HepG2 (cell line): ENCODE measurements around the gene LRRC51.

Source experiments
- DPF2 ChIP-seq: sonication (generic); formaldehyde crosslinking; IDR thresholded peaks from 2 replicates; pipeline ENCODE4 v1.4.0; 2020; ENCODE audit warnings: mild to moderate bottlenecking, low read depth, missing genetic modification reagents, borderline replicate concordance
- EZH2 ChIP-seq: conservative IDR thresholded peaks from 2 replicates; pipeline ENCODE4 v1.6.1; 2012; ENCODE audit warnings: mild to moderate bottlenecking, low read depth, low read length, moderate library complexity
- JUNB ChIP-seq: sonication (generic); formaldehyde crosslinking; IDR thresholded peaks from 2 replicates; pipeline ENCODE4 v1.8.0; 2022; ENCODE audit warnings: missing genetic modification reagents, mild to moderate bottlenecking, borderline replicate concordance
- KLF16 ChIP-seq, 2 experiments: sonication (generic) in 1 of 2; formaldehyde crosslinking in 1 of 2; IDR thresholded peaks; 2 replicates each; pipeline versions ENCODE4 v1.6.1 to v1.8.0; 2016 to 2023; ENCODE audit warnings: missing genetic modification reagents in 2 of 2, missing compliant biosample characterization in 1 of 2
- MAFK ChIP-seq, 2 experiments: IDR thresholded peaks in 1 of 2; conservative IDR thresholded peaks in 1 of 2; 2 replicates each; pipeline ENCODE4 v1.6.1; 2011; ENCODE audit warnings: improper control_type of control experiment in 2 of 2, low read length in 2 of 2
- POLR2AphosphoS5 ChIP-seq: IDR thresholded peaks from 2 replicates; pipeline ENCODE4 v1.6.1; 2012; ENCODE audit warnings: low read depth, low read length
- SKI ChIP-seq: fragments of 450-650 bp; IDR thresholded peaks from one replicate; pipeline ENCODE4 v1.6.1; 2018; ENCODE audit warnings: mild to moderate bottlenecking; ENCODE audit not compliant: partially characterized antibody
- SNRNP70 ChIP-seq: fragments of 200-400 bp; formaldehyde crosslinking; IDR thresholded peaks from 2 replicates; pipeline ENCODE4 v1.6.1; 2017; ENCODE audit warnings: mild to moderate bottlenecking, low read depth, low read length, moderate library complexity
- ZNF12 ChIP-seq: sonication (generic); formaldehyde crosslinking; IDR thresholded peaks from 2 replicates; pipeline ENCODE4 v1.5.0; 2020; ENCODE audit warnings: missing genetic modification reagents
- ZNF292 ChIP-seq: sonication (generic); formaldehyde crosslinking; IDR thresholded peaks from 2 replicates; pipeline ENCODE4 v1.8.1; 2022; ENCODE audit warnings: mild to moderate bottlenecking, low read depth, missing genetic modification reagents, borderline replicate concordance
- ZNF3 ChIP-seq: IDR thresholded peaks from 2 replicates; pipeline ENCODE4 v1.7.0; 2017; ENCODE audit warnings: inconsistent platforms
- ZNF629 ChIP-seq: sonication (generic); formaldehyde crosslinking; conservative IDR thresholded peaks from 2 replicates; pipeline ENCODE4 v1.5.0; 2020; ENCODE audit warnings: missing genetic modification reagents
- ZNF772 ChIP-seq: sonication (generic); formaldehyde crosslinking; IDR thresholded peaks from 2 replicates; pipeline ENCODE4 v1.5.0; 2020; ENCODE audit warnings: mild to moderate bottlenecking, missing genetic modification reagents
- TF ChIP-seq, protein P1 (sequence below), 2 experiments: sonication (generic) in 1 of 2; formaldehyde crosslinking in 1 of 2; IDR thresholded peaks; 2 replicates each; pipeline versions ENCODE4 v1.5.1 to v1.6.1; 2011 to 2020; ENCODE audit warnings: borderline replicate concordance in 1 of 2, low read depth in 1 of 2, low read length in 1 of 2, mild to moderate bottlenecking in 1 of 2, missing genetic modification reagents in 1 of 2, moderate library complexity in 1 of 2

DNA sequence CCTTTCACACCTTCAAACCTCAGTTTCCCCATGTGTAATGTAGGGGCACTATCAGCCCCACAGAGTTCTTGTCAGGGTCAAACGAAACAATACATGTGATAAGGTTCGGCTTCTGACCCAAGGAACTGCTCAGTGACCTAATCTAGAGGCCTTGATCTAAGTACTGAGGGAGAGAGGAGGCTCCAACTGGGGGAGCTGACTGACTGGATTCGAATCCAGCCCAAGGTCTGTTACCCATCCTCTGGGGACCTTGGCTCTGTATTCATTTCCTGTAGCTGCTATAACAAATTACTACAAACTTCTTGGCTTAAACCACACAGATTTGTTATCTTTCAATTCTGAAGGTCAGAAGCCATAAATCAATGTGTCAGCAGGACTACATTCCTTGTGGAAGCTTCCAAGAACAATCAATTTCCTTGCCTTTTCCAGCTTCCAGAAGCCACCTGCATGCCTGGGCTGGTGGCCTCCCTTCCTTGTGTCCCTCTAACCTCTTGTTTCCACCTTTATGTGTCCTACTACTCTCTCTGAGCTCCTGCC lies 42.5 kb downstream of the LRRC51 start:
- TF ChIP-seq KLF16 (CRISPR knock-in tag; IDR thresholded peaks at IDR 0.05) = no peak
- TF ChIP-seq ZNF772 (CRISPR knock-in tag) = no peak
- no peak for TF ChIP-seq SNRNP70
- TF ChIP-seq POLR2AphosphoS5 = no peak
- no peak for TF ChIP-seq SKI
- no peak for TF ChIP-seq ZNF3 (CRISPR knock-in tag)
- TF ChIP-seq ZNF12 (CRISPR knock-in tag) = no peak
- TF ChIP-seq EZH2 = no peak
- TF ChIP-seq JUNB (CRISPR knock-in tag) = no peak
- TF ChIP-seq, protein P1, sequence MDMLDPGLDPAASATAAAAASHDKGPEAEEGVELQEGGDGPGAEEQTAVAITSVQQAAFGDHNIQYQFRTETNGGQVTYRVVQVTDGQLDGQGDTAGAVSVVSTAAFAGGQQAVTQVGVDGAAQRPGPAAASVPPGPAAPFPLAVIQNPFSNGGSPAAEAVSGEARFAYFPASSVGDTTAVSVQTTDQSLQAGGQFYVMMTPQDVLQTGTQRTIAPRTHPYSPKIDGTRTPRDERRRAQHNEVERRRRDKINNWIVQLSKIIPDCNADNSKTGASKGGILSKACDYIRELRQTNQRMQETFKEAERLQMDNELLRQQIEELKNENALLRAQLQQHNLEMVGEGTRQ (IDR thresholded peaks at IDR 0.05; ENCODE audit: low read depth, low read length) = no peak
- TF ChIP-seq, protein P1 (CRISPR knock-in tag; IDR thresholded peaks at IDR 0.05; ENCODE audit: borderline replicate concordance) = no peak
- TF ChIP-seq ZNF629 (CRISPR knock-in tag) = no peak
- no peak for TF ChIP-seq DPF2 (CRISPR knock-in tag)
- TF ChIP-seq ZNF292 (CRISPR knock-in tag) = no peak
- TF ChIP-seq MAFK (conservative IDR thresholded peaks at IDR 0.05 in 1 of 2, IDR thresholded peaks at IDR 0.05 in 1 of 2; ENCODE audit: low read length in 2 of 2) = no peak
